ENCODE results near the gene SLC7A1.

SLC7A1 gene

DNA sequence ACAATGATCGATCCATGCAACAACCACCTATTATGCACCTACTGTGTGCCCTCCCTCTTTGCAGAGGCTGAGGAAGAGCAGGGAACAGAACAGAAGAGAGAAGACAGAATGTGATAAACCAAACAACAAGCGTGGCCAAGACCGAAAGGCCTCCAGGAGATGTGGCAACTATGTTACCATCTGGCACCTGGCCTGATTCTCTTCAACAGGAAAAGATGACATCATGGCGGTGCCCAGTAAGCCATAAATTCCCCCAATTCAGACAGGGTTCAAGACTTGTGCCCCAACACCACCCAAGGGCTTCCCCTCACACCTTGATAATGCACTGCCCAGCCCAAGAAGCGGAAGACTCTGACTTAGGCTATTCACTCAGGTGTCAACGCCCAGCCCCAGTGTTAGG, 44.3 kb downstream of the SLC7A1 start:
- no peak for DNase-seq

DNA sequence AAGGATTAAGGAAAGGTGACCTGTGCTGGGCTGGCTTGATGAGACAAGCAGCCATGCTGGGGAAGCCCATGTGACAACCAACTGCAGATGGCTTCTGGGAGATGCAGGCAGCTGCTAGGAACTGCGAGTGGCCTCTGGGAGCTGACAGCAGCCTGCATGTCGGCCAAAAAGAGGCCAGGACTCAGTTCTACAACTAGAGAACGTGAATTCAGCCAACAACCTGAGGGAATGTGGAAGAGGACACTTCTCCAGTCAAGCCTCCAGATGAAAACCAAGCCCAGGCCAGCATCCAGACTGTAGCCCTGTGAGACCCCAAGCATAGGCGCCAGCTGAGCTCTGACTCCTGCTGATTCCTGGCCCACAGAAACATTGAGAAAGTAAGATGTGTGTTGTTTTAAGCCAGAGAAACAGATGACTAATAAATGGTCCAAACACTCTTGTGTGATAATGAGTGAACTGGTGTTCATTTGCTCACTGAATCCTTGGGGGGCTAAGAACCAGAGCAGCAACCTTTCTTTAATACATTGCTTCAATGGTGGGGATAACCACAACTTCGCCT, 45.0 kb downstream of the SLC7A1 start:
- DNase-seq, result no peak

DNA sequence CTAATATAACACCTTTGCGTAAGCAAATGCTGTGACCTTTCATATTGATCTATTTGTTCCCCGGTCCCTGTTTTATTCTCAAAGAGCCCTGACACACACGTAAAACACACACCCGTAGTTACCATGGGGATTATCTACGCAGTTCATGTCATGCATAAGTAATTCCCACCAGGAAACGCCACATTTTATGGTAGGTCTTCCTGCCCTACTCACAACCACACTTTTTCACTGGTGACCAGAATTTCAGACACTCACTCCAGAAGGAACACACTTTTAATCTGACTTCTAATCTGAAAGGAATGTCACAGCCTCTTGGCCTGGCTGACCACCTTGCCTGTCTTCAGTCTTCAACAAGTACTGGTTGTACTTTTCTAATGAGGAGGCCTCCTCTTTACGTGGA, 46.8 kb downstream of the SLC7A1 start:
- no peak for DNase-seq

DNA sequence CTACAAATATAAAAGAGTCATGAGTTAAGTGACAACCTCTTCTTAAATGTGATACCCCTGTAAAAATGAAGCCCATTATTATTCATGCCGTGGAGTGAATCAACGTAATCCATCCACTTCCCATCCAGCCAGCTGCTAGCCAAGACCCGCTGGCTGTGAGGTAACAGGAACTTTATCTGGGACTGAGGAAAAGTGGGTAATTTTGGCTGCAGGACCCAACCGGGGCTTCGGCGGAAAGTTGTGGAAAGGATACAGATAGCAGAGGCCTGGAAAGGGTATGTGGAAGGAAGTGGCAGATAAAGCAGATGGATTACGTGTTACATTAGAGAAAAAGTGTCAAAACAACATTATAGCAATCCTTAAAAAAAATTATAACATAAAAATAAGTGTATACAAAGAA, 48.3 kb downstream of the SLC7A1 start:
- DNase-seq, result no peak

DNA sequence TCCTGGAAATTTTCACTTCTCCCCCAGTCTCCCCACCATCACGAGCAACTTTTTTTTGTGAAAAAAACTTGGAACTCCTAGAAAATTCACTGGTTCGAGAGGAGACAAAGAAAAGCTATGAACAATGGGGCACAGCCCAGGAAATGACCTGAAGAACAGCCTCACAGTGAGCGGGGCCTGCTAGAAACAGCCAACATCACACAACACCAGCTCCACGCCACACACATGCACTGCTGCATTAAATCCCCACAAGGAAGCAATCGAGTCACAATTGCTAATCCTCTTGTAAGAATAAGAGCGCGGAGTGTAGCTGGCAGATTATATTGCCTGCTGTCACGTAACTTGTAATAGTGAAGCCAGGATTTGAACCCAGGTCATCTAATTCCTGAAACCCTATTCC, 48.8 kb downstream of the SLC7A1 start:
- no peak for DNase-seq

DNA sequence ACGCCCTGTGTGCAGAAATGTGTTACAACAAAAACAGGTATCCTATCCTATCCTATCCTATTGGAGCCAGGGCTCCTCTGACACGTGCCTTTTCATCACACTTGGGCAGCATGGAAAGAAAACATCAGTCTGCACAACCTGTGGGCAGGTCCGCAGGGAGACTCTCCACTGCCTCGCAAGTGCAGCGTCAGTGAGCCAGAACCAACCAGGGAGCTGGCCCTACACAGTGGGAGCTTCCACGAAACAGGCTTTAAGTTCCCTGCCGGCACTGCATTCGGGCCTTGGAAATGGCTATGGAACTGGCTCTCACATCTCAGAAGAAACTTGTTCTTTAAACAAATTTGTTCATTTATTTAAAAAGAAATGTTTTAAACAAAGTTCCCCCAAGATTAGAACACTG, 49.5 kb downstream of the SLC7A1 start:
- DNase-seq, result no peak

DNA sequence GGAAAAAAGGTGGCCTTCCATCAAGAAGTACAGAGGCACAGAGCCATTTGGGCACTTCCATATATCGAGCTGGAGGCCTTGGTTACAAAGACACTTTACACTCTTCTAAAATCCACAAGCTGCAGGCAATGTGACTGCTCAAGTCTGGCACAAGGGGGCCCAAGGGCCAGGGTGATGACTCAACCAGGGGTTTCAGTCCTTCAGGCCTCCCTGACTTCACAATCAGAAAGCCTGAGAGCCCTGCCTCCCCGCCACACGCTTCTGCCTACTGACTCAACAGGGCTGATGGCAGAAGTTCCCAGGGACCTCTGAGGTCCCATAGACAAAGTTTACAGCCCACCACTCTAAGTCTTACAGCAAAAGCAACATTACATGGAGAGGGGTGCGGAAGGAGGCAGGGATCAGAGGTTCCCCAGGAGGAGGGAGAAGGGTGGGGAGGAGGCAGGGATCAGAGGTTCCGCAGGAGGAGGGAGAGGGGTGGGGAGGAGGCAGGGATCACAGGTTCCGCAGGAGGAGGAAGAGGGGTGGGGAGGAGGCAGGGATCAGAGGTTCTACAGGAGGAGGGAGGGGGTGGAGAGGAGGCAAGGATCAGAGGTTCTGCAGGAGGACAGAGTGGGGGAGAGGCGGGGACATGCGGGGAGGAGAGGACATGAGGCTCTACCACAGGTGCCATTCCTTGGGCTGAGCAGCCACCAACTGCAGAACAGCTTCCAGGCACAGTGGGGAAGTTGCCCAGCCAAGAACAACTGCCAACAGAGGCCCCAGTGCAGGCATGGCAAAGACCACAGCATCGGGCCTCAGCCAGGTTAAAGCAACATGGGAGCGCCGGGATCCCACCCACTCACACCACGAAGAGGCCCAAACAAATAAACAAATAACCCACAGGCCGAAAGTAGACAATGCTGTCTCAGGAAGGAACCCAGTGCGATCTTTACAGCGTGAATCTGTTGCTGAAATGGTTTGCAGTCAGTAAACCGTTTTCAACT, 52.0 kb downstream of the SLC7A1 start:
- peak; percentile 3 for DNase-seq

DNA sequence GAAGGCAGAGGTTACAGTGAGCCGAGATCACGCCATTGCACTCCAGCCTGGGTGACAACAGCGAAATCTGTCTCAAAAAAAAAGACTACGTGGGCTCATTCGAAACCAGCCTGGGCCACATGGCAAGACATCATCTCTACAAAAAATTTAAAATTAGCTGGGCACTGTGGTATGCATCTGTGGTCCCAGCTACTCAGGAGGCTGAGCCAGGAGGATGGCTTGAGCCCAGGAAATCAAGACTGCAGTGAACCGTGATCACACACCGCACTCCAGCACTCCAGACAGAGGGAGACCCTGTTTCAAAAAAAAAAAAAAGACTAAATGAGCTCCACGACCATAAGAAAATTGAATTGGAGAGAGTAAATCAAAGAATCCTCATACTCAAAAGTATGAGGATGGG, 53.1 kb downstream of the SLC7A1 start:
- no peak for DNase-seq

DNA sequence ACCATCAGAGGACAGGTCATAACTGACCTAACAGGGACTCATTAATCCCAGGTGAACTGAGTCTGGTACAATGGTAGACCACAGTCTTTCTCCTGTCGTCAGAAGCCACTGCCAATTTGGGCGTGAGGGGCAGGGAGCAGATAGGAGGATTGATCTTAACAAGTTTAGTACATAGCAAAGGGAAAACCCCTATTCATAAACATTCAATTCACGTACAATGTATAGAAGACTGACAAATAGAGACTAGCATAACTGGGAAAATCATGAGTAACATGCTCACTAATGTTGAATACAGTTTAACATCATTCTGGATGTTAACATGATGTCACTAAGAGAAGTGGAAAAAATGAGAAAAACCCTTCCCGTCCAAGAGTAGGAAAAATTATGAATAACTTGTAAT, 54.1 kb downstream of the SLC7A1 start:
- no peak for DNase-seq

DNA sequence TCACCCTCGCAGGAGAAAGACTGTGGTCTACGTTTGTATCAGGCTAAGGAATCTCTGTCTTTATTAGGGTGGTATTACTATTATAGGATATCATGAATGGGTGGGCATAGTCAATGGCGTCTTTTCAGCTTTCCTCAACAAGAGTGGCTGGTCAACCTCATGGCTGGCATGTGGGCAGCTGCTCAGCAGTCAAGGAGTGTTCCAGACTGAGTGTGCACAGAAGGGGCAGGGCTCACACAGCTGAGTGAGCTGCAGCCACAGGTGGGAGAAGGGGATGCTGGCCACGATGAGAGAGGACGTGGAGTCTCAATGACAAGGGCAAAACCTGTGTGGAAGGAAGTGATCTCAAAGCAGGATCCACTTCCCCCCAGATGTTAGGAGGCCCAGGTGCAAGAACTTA, 54.7 kb downstream of the SLC7A1 start:
- no peak for DNase-seq

DNA sequence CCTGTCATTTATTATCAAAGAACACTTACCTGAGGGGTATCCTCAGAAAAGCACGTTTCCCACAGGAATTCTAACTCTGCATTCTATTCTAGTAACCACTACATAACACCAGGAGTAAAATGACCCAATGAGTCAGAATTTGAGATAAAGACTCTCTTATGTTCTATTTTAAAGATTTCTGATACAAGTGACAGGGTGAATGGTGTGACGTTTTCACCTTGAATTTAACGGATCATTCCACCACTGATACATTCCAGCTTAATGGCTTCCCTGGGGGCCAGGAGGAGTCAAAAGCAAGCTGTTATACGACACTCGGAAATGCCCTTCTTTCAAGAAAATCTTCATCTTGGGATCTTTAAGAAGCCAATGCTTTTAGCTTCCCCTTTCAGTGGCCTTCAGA, 55.2 kb downstream of the SLC7A1 start:
- no peak for DNase-seq

DNA sequence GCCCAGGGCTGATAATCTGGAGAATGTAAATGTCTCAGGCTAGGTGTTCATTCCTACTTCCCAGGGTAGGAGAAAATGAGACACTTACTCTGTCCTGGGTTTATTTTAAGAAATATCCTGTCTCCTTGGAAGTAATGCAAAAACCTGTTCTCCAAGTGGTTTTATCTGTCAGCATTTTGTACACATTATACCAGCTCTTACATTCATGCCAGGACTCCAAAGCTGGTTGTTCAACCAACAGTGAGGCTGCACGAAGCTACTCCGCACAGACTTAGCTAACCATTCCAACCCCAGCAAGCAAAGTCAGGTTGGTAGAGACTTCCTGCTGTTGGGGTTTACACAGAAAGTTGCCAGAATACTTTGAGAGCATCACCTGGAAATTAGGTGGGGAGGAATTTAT, 55.6 kb downstream of the SLC7A1 start:
- DNase-seq, result no peak

DNA sequence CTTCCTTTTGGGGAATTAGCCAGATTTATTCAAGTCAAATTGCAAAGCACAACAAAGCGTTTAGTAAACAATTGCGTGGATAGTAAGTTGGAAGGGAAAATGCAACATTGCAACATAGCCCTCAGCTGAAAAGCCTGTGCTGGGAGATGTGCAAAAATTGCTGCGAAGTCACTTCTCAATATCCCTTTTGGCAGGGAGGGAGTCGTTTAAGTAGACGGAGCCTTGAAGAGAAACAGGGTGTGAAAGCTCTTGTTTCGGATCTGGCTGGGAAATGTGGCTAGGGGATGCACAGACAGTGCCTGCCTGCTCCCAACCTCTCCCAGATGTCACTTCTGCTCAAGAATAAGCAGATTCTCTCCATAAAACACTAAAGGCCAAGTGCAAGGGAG, 56.8 kb downstream of the SLC7A1 start:
- DNase-seq, result no peak

DNA sequence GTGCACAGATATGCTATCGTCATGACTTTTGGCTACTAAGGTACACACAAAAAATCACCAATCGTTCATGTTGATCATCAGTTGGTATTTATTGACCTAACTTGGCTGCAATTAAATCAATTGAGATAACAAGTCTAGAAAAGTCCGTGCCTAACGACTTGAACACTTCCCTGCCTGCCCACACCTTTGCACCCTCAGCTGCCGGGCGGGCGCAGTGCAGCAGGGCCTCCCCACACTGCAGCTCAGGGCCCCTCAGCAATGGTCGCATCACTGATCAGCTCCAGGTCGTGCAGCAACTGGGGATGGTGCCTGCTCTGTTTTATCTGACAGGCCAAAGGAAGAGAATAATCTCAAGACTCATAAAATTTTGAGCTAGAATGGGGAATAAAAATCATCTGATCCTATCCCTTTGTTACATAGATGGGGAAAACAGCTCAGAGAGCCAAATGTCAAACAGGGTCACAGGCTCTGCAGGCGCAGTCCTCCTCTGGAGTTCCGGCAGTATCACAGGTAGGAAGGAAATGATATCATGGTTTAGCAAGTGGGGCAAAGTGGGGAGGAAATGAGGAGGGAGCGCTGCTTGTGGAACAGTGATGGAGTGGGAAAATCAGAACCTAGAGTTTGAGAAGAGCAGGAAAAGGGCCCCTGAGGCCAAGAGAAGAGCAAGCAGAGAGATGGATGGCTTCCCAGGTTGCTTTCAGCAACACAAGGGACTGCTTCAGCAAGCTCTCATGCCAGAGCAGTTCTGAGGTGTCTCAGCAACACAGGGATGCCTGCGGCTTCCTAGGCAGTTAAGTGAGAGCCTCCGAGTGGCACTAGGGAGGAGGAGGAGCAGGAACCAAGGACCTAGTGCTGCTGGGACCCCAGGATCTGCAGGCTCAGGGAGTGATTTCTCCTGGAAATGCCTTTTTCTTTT, 57.5 kb downstream of the SLC7A1 start:
- no peak for DNase-seq

DNA sequence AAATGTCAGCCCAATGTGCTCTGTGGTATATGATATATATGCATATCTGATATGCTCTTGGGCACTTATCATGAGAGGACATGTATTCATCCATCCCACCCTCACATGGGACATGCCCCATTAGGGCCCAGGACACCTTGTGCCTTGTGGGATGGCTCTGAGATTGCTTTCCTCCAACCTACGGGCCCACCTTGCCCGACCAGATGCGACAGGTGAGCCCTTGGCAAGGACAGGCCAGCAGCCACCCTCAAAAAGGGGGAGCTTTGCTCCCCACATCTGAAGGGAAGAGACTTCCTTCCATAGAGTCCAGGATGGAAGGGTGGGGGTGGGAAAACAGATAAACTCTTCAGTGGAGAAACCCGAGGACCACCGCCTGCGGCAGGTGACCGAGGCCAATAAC, 58.6 kb downstream of the SLC7A1 start:
- DNase-seq, result no peak

DNA sequence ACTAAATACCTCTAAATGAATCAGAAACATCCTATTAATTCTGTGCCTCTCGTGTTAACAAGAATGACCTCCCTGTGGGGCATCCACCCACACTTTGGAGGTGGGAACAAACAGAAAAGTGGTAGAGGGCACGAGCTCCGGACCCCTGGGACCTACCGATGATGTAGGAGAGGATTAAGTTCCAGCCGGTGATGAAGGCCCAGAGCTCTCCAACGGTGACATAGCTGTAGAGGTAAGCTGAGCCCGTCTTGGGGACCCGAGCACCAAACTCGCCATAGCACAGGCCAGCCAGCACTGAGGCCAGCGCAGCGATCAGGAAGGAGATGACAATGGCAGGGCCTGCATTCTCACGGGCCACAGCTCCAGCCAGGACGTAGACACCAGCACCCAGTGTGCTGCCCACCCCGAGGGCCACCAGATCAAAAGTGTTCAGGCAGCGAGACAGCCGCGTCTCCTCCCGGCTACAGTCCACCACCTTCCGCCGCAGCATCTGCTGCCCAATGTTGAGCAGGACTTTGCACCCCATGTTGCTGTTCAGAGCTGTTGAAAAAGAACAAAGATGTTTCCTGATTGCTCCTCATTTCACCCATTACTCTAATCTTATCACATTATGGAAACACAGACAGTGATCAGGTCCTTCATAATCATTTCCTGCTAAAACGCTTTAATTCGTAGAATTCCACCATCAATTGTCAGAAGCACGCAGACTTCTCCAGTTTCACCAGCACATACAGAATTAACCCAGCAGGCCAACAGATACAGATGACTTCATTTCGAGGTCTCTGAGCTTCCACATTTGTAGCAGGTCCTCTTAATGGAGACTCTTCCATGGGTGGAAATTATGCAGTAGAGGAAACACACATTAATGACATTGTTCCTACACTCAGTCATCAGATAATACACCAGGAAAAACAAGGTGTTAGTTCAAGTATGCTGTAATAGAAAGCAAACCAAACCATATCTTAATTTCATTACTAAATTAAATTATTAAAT, 59.5 kb downstream of the SLC7A1 start:
- DNase-seq, result no peak

DNA sequence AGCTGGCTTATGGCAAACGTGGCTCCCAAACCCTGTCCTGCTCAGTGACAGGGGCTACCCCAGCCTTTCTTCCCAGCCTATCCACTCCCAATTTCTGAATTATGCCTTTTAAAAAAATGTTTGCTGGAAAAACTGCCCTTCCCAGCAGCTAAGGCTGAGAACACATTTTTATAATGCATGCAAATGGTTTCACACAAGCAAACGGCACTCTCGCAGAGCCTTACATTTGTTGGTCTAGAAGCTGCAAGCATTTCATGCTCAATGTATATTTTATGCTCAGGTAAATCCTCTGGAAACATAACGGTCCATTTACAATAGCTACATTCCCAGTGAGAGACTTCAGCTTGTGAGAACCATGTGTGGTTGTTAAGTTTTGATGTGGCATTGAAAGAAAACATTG, 61.4 kb downstream of the SLC7A1 start:
- no peak for DNase-seq

DNA sequence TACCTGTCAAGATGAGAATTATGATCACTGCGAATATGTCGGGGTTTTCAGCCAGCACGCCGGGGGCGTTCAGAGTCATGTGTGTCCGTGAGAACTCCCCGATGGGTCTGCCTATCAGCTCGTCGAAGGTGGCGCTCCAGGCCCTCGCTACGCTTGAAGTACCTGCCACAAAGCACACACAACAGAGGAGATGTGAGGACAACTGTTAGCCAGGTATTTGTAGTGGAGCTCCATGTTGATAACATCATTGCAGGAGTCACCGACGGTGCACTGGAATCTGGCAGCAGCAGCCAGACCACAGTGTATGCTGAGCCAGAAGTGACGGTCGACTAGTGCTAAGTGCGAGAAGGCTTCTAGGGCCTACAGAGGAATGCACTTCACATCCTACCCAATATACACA, 62.7 kb downstream of the SLC7A1 start:
- DNase-seq, result no peak

DNA sequence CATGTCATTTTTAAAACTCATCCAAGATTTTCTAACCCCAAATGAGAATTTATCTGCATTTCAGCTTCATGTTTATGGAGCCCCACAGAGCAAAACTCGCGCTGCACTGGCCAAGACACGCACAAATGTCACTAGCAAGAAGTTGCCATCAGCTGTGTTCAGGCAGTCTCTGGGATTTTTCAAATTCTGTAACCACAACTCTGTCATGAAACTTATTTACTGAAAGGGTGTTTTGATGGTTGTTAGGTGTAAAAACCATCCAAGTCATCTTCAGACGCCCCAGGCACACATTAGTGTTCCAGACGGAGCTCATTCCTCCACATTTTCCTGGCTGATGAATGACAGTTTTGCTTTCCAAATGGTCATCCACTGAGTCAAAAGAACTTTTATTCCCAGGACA, 63.4 kb downstream of the SLC7A1 start:
- no peak for DNase-seq

DNA sequence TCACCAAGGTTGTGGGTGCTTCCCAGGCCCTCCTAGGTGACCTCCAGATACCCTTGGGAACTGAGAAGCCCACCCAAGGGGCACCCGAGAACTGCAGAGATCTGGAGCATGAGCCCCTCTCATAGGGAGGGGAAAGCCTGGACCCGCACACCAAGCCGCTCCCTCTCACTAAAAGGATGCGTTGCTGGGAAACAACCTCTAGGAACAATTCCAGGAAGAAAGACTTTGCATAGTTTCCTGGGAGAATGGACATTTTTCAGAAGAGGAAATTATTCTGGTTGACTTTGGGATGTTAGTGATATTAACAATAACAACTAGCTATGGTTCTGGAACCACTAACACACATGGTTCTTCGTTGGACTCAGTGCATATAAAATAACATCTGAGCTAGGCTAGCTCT, 64.6 kb downstream of the SLC7A1 start:
- no peak for DNase-seq

DNA sequence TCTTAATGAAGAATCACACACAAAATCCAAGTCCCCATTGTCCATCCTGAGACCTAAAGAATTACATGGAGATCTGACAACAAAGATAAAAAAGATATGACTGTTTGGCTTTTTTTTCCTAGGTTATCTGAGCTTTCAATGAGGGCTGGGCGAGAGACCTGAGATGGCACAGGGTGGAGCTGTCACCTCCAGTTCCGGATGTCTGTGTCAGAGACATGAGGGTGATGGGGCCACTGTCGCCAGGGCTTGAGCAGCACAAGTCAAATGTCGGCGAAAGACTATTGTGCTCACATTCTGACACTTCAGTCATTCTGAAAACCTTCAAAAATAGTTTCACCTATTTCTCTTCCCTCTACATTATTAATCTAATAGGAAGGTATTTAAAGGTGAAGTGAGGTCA, 65.7 kb downstream of the SLC7A1 start:
- DNase-seq, result no peak

DNA sequence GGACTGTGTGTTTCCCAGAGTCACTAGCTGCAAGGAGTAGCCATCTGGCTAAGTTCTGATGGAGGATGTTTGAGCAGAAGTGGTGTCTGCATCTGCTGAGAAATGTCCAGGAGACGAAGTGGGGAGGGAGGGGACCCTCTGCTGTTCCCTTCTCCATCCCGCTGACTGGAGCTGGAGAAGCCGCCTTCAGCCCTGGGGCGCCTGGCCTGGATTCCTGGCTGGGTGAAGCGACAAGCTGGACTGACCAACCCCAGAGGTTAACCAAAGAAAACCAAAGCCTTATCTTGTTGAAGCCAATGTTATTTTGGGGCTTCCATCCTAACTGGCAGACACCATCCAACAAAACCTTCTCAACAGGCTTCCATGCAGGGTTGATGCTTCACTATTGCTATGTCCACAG, 67.6 kb downstream of the SLC7A1 start:
- no peak for DNase-seq
